Tibial nerve (tissue), 4 donors: ENCODE data around the gene TIAM1. TPM values are rescaled to one million over a fixed set of nuclear protein-coding genes. Genes with fewer than 3 reads are reported as not detected.
A peak's percentile ranks its signal among the peaks of the same experiment; 100 is the strongest.

ENCODE experiments used
- DNase-seq, 2 donors: peaks; one replicate each; pipeline ENCODE4 v3.0.0-alpha.2; 2019; ENCODE audit warnings: low spot score in 2 of 2
- H3K27ac ChIP-seq, 4 donors: fragments of 200-600 bp; sonication (generic) in 3 of 4; one replicate each; pipeline ENCODE4 v1.5.1; 2017 to 2019; ENCODE audit warnings: mild to moderate bottlenecking in 1 of 4
- H3K27me3 ChIP-seq, 2 donors: fragments of 200-600 bp; sonication (generic) in 1 of 2; one replicate each; pipeline versions ENCODE4 v1.5.1 to v1.6.0; 2017 to 2019
- H3K36me3 ChIP-seq, 3 donors: fragments of 200-600 bp; sonication (generic); one replicate each; pipeline ENCODE4 v1.5.1; 2018 to 2019
- H3K4me1 ChIP-seq, 4 donors: fragments of 200-600 bp; sonication (generic) in 3 of 4; one replicate each; pipeline ENCODE4 v1.5.1; 2017 to 2019
- H3K4me3 ChIP-seq, 4 donors: fragments of 200-600 bp; sonication (generic) in 3 of 4; one replicate each; pipeline ENCODE4 v1.5.1; 2017 to 2019; ENCODE audit warnings: mild to moderate bottlenecking in 1 of 4, moderate library complexity in 1 of 4
- H3K9me3 ChIP-seq, 4 donors: fragments of 200-600 bp; sonication (generic) in 3 of 4; one replicate each; pipeline ENCODE4 v1.5.1; 2017 to 2019
- EP300 ChIP-seq, 2 donors: sonication (generic); formaldehyde crosslinking; IDR thresholded peaks; one replicate each; pipeline ENCODE4 v1.6.1; 2017; ENCODE audit warnings: antibody characterized with exemption in 2 of 2, mild to moderate bottlenecking in 1 of 2
- POLR2A ChIP-seq, 2 donors: fragments of 450-650 bp; IDR thresholded peaks; one replicate each; pipeline ENCODE4 v1.6.1; 2017; ENCODE audit warnings: antibody characterized with exemption in 2 of 2, mild to moderate bottlenecking in 2 of 2, moderate library complexity in 2 of 2
- WGBS, 2 donors: methylation state at CpG; one replicate each; pipeline ENCODE4 v1.1.5; 2018; 5-methylcytosine and 5-hydroxymethylcytosine counted together
- total RNA-seq, 4 donors: library from RNA; depleted of rRNA; stranded (reverse); fragments of >200 nt; gene quantifications; one replicate each; pipeline ENCODE4 v1.1.0, GENCODE V29; 2016
- TF ChIP-seq, protein P1 (sequence below), 5 experiments: fragments of 200-600 bp in 3 of 5; fragments of 450-650 bp in 2 of 5; sonication (generic) in 3 of 5; IDR thresholded peaks; one replicate each; pipeline ENCODE4 v1.5.1; 2016 to 2019; ENCODE audit warnings: antibody characterized with exemption in 5 of 5, mild to moderate bottlenecking in 3 of 5, moderate library complexity in 2 of 5

Gene TIAM1
- total RNA-seq, 4 donors from 2014 or later, result 25.3 to 44.7 (median 31.6) TPM

GRCh38 chr21:31181082-31181750 lies 162.8 kb downstream of the TIAM1 start:
- WGBS, 2 donors, result 79 to 83% methylated on average over 12 of the region's 12 CpGs
- no peak overlapping the region for H3K4me3 ChIP-seq
- TF ChIP-seq EP300 (IDR thresholded peaks at IDR 0.05) (no peak), POLR2A (IDR thresholded peaks at IDR 0.05) (no peak)
- TF ChIP-seq, protein P1, sequence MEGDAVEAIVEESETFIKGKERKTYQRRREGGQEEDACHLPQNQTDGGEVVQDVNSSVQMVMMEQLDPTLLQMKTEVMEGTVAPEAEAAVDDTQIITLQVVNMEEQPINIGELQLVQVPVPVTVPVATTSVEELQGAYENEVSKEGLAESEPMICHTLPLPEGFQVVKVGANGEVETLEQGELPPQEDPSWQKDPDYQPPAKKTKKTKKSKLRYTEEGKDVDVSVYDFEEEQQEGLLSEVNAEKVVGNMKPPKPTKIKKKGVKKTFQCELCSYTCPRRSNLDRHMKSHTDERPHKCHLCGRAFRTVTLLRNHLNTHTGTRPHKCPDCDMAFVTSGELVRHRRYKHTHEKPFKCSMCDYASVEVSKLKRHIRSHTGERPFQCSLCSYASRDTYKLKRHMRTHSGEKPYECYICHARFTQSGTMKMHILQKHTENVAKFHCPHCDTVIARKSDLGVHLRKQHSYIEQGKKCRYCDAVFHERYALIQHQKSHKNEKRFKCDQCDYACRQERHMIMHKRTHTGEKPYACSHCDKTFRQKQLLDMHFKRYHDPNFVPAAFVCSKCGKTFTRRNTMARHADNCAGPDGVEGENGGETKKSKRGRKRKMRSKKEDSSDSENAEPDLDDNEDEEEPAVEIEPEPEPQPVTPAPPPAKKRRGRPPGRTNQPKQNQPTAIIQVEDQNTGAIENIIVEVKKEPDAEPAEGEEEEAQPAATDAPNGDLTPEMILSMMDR (IDR thresholded peaks at IDR 0.05), result no peak

GRCh38 chr21:31180256-31181081 lies 163.6 kb downstream of the TIAM1 start:
- Histone ChIP-seq H3K9me3 (no peaks in the 10 kb centered on the region), H3K27ac (no peak overlapping the region), H3K4me1 (peaks cover 0 to 1% (median 0%) of the 10 kb centered on the region in 4 donors), H3K4me3 (no peak overlapping the region), H3K27me3 (no peaks in the 10 kb centered on the region), H3K36me3 (no peaks in the 10 kb centered on the region)
- TF ChIP-seq POLR2A (IDR thresholded peaks at IDR 0.05), result no peak
- TF ChIP-seq, protein P1 (IDR thresholded peaks at IDR 0.05), result peak; percentile 49 to 69 (median 56)
- TF ChIP-seq EP300 (IDR thresholded peaks at IDR 0.05), result no peak
- peak in 1 of 2 donors; percentile 40 for DNase-seq
- 52 to 53% methylated on average over 5 of the region's 5 CpGs for WGBS, 2 donors

More at GRCh38 chr21:31181082-31181750, 162.8 kb downstream of the TIAM1 start:
- Histone ChIP-seq H3K27ac (no peak overlapping the region), H3K4me1 (no peaks in the 10 kb centered on the region), H3K36me3 (no peaks in the 10 kb centered on the region), H3K27me3 (no peaks in the 10 kb centered on the region), H3K9me3 (no peaks in the 10 kb centered on the region)
- no peak for DNase-seq

GRCh38 chr21:31176725-31177124 lies 167.3 kb downstream of the TIAM1 start:
- H3K27me3 ChIP-seq, result no peaks in the 10 kb centered on the region

GRCh38 chr21:31176080-31176551 lies 167.9 kb downstream of the TIAM1 start:
- Histone ChIP-seq H3K27ac (peak overlapping the region in 1 of 4 donors; percentile 12), H3K4me3 (no peak overlapping the region)
- 64 to 89% methylated on average over 2 of the region's 2 CpGs for WGBS, 2 donors

More at GRCh38 chr21:31176725-31177124, 167.3 kb downstream of the TIAM1 start:
- peak overlapping the region in 1 of 4 donors; percentile 12 for H3K27ac ChIP-seq
- H3K4me3 ChIP-seq, result no peak overlapping the region
- DNase-seq, result no peak
- H3K9me3 ChIP-seq, result no peaks in the 10 kb centered on the region
- no peaks in the 10 kb centered on the region for H3K36me3 ChIP-seq
- 83 to 90% methylated on average over 4 of the region's 4 CpGs for WGBS, 2 donors
- TF ChIP-seq POLR2A (IDR thresholded peaks at IDR 0.05), result no peak
- TF ChIP-seq, protein P1 (IDR thresholded peaks at IDR 0.05), result no peak
- no peak for TF ChIP-seq EP300 (IDR thresholded peaks at IDR 0.05)
- H3K4me1 ChIP-seq, result peaks cover 0 to 32% (median 4%) of the 10 kb centered on the region in 4 donors

DNA sequence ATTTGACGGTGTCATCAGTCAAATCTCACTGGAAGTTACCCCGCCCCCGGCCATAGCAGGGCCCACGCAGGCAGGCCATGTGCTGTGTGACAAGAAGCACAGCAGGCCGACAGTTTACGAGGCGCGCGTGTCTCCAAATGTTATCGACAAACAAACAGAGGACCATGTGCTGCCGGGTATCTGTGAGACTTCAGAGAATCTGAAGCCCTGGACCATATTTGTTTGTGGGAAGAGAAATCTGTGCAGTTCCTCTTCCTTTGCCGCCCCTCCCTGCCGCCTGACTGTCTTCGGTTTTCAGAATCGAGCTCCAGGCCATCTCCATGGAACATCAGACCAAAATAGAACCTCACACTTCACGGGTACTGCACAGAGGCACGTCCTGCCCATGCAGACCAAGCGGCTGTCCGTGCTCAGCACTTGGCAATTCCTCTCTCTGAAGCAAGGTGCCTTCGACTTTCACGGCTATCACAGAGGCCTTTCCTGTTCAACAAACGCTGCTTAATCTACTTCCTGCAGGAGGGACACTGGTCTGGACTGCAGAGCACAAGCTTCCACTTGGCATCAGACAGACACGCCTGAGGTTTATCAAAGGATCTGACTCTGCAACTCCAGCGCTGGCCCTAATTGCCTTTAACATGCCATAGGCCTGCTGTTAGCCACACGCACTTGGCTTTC lies 170.0 kb downstream of the TIAM1 start:
- H3K4me1 ChIP-seq, result peaks cover 0 to 32% (median 4%) of the 10 kb centered on the region in 4 donors
- TF ChIP-seq POLR2A (IDR thresholded peaks at IDR 0.05) (no peak), EP300 (IDR thresholded peaks at IDR 0.05) (peak in 1 of 2 donors; percentile 69)
- TF ChIP-seq, protein P1 (IDR thresholded peaks at IDR 0.05), result no peak
- WGBS, 2 donors, result 51 to 53% methylated on average over 25 of the region's 25 CpGs
- peak in 1 of 2 donors; percentile 30 for DNase-seq
- H3K4me3 ChIP-seq, result no peak overlapping the region
- H3K27me3 ChIP-seq, result no peaks in the 10 kb centered on the region
- H3K27ac ChIP-seq, result peak overlapping the region in 2 of 4 donors; percentile 35 to 66
- no peaks in the 10 kb centered on the region for H3K36me3 ChIP-seq
- no peaks in the 10 kb centered on the region for H3K9me3 ChIP-seq

More at GRCh38 chr21:31176080-31176551, 167.9 kb downstream of the TIAM1 start:
- no peak for DNase-seq
- H3K27me3 ChIP-seq, result no peaks in the 10 kb centered on the region
- TF ChIP-seq EP300 (IDR thresholded peaks at IDR 0.05) (peak in 1 of 2 donors; percentile 38), POLR2A (IDR thresholded peaks at IDR 0.05) (no peak)
- H3K9me3 ChIP-seq, result no peaks in the 10 kb centered on the region
- no peaks in the 10 kb centered on the region for H3K36me3 ChIP-seq
- H3K4me1 ChIP-seq, result peaks cover 0 to 32% (median 4%) of the 10 kb centered on the region in 4 donors
